Gastrocnemius medialis (tissue), 4 donors: ENCODE measurements around the gene PIP4K2A. TPM values are rescaled to one million over a fixed set of nuclear protein-coding genes. Genes with fewer than 3 reads are reported as not detected.

Experiments used
- ATAC-seq, 2 donors: fragments of 150-250 bp; one replicate each; pipeline ENCODE4 v1.9.1; 2016
- DNase-seq, 2 donors: peaks; one replicate each; pipeline ENCODE4 v3.0.0-alpha.2; 2019
- H3K27ac ChIP-seq, 4 donors: fragments of 200-600 bp; sonication (generic); 1 replicate in 1 of 4; 2 replicates in 3 of 4; pipeline ENCODE4 v1.5.1; 2016 to 2018; ENCODE audit warnings: mild to moderate bottlenecking in 2 of 4, moderate library complexity in 1 of 4
- H3K27me3 ChIP-seq, 3 donors: fragments of 200-600 bp; sonication (generic) in 2 of 3; 1 replicate in 1 of 3; 2 replicates in 2 of 3; pipeline versions ENCODE4 v1.5.1 to v1.6.0; 2016 to 2019; ENCODE audit warnings: mild to moderate bottlenecking in 1 of 3, moderate library complexity in 1 of 3
- H3K36me3 ChIP-seq, 2 donors: fragments of 200-600 bp; sonication (generic) in 1 of 2; one replicate each; pipeline ENCODE4 v1.5.1; 2017 to 2018
- H3K4me1 ChIP-seq, 2 donors: fragments of 200-600 bp; sonication (generic) in 1 of 2; one replicate each; pipeline ENCODE4 v1.5.1; 2016 to 2017; ENCODE audit warnings: mild to moderate bottlenecking in 2 of 2
- H3K4me3 ChIP-seq, 4 donors: fragments of 200-600 bp; sonication (generic) in 3 of 4; 1 replicate in 1 of 4; 2 replicates in 3 of 4; pipeline ENCODE4 v1.5.1; 2016 to 2019; ENCODE audit warnings: mild to moderate bottlenecking in 2 of 4
- H3K9me3 ChIP-seq, 3 donors: fragments of 200-600 bp; sonication (generic) in 2 of 3; 1 replicate in 1 of 3; 2 replicates in 2 of 3; pipeline ENCODE4 v1.5.1; 2016 to 2019
- POLR2A ChIP-seq, 2 donors: fragments of 450-650 bp; IDR thresholded peaks; one replicate each; pipeline ENCODE4 v1.6.1; 2017; ENCODE audit warnings: antibody characterized with exemption in 2 of 2, mild to moderate bottlenecking in 2 of 2, moderate library complexity in 2 of 2
- in situ Hi-C, 4 donors: fragments of 200-750 bp; cut with MboI; loops; one replicate each; pipeline versions ENCODE4 v1.15.0 to v1.8.0; 2017; ENCODE audit warnings: low sequenced_read_pairs in 4 of 4
- intact Hi-C: fragments of 100-400 bp; cut with DNase I; formaldehyde crosslinking; loops from one replicate; pipeline ENCODE4 v1.15.1; 2023; ENCODE audit warnings: low total_unique reads
- total RNA-seq, 4 donors: library from RNA; depleted of rRNA; stranded (reverse); fragments of >200 nt; gene quantifications; one replicate each; pipeline versions ENCODE4 v1.1.0 to v1.2.3, GENCODE V29; 2016
- TF ChIP-seq, protein P1 (sequence below), 5 experiments: fragments of 450-650 bp in 3 of 5; fragments of 200-600 bp in 2 of 5; sonication (generic) in 2 of 5; IDR thresholded peaks in 4 of 5; conservative IDR thresholded peaks in 1 of 5; 1 replicate in 4 of 5; 2 replicates in 1 of 5; pipeline ENCODE4 v1.5.1; 2016 to 2019; ENCODE audit warnings: antibody characterized with exemption in 5 of 5, mild to moderate bottlenecking in 3 of 5, moderate library complexity in 3 of 5

Gene PIP4K2A
- total RNA-seq, 4 donors from 2014 or later, result 3.9 to 7.5 (median 4.7) TPM

DNA sequence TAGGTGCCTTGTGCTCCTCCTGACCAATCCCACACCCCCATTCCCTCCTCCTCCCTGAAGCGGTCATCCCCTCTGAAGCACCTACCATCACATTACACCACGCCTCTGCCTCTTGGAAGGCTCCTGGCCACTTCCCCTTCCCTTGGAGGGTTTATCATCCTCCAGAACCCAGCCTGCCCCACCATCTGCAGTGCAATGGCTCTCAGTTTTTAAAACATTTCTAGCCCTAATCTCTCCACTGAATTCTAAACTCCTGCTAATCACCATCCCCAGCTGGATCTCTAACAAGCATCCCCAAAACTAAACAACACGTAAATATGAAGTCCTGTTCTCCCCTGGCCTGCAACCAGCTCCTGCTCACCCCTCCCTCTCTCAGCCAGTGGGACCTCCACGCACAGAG, 70.6 kb downstream of the PIP4K2A start:
- Histone ChIP-seq H3K27me3 (no peaks in the 10 kb centered on the region), H3K27ac (no peak overlapping the region), H3K4me1 (peaks cover 3 to 6% of the 10 kb centered on the region in 2 donors), H3K4me3 (no peak overlapping the region), H3K9me3 (no peaks in the 10 kb centered on the region), H3K36me3 (no peaks in the 10 kb centered on the region)
- ATAC-seq (no peak), DNase-seq (no peak)
- in situ Hi-C loops, result no loop called here
- intact Hi-C loops, result no loop called here
- TF ChIP-seq POLR2A (IDR thresholded peaks at IDR 0.05), result no peak
- TF ChIP-seq, protein P1, sequence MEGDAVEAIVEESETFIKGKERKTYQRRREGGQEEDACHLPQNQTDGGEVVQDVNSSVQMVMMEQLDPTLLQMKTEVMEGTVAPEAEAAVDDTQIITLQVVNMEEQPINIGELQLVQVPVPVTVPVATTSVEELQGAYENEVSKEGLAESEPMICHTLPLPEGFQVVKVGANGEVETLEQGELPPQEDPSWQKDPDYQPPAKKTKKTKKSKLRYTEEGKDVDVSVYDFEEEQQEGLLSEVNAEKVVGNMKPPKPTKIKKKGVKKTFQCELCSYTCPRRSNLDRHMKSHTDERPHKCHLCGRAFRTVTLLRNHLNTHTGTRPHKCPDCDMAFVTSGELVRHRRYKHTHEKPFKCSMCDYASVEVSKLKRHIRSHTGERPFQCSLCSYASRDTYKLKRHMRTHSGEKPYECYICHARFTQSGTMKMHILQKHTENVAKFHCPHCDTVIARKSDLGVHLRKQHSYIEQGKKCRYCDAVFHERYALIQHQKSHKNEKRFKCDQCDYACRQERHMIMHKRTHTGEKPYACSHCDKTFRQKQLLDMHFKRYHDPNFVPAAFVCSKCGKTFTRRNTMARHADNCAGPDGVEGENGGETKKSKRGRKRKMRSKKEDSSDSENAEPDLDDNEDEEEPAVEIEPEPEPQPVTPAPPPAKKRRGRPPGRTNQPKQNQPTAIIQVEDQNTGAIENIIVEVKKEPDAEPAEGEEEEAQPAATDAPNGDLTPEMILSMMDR (IDR thresholded peaks at IDR 0.05 in 4 of 5, conservative IDR thresholded peaks at IDR 0.05 in 1 of 5), result no peak

DNA sequence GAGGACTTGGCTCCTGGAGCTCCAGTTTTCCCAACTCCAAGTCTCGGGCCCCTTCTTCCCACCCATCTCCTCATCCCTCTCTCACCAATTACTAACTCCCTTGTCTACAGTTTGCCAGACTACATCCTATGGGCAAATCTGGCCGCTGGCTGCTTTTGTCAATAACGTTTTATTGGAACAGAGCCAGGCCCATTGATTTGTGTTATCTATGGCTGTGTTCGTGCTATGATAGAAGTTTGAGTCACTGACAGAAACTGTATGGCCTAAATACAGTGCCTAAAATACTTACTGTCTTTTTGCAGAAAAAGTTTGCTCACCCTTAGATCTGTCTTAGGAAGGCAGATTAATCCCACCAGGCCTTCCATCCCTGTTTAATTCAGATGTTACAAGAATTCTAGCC, 71.3 kb downstream of the PIP4K2A start:
- intact Hi-C loops (no loop called here), in situ Hi-C loops (no loop called here)
- DNase-seq (no peak), ATAC-seq (no peak)
- H3K9me3 ChIP-seq, result no peaks in the 10 kb centered on the region
- no peak overlapping the region for H3K4me3 ChIP-seq
- no peak overlapping the region for H3K27ac ChIP-seq
- no peaks in the 10 kb centered on the region for H3K27me3 ChIP-seq
- peaks cover 3 to 6% of the 10 kb centered on the region in 2 donors for H3K4me1 ChIP-seq
- TF ChIP-seq, protein P1 (IDR thresholded peaks at IDR 0.05 in 4 of 5, conservative IDR thresholded peaks at IDR 0.05 in 1 of 5), result no peak
- TF ChIP-seq POLR2A (IDR thresholded peaks at IDR 0.05), result no peak
- H3K36me3 ChIP-seq, result no peaks in the 10 kb centered on the region

DNA sequence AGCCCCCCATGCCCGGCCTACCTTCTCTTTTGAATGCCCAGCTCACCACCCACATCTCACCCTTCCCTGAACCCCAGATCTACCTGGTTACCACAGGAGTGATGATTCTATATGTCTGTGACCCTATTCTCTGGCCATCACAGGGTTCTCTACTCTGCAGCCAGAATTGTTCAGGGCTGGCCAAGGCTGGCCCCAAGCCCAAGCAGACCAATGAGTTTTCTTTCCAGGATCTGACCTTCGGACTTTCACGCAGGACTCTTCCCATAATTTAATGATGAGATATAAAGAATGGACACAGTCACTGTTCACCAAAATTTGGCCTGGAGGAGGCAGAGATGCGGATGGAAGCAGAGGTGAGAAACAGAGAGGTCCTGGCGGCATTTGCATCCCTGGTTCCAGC, 72.6 kb downstream of the PIP4K2A start:
- no peaks in the 10 kb centered on the region for H3K9me3 ChIP-seq
- no peak for ATAC-seq
- intact Hi-C loops, result no loop called here

DNA sequence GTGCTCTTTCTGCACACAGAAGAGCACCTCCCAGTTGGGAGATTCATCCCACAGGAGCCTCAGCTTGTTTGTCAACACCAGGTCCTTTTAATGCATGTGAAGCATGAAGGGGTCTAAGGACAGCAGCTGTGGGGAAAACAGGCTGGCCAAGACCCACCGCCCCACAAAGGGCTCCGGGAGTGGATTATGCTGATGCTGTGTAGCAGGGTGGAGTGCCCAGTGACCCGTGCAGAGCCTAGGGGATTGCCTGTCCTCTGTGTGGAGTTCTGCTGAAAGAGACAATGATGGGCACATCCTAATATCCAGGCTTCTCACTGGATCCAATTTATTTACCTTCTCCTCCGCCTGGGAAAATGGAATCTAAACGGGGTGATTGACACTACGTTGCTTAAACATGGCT, 74.0 kb downstream of the PIP4K2A start:
- DNase-seq (no peak), ATAC-seq (no peak)
- intact Hi-C loops, result no loop called here
- Histone ChIP-seq H3K4me3 (no peak overlapping the region), H3K9me3 (no peaks in the 10 kb centered on the region), H3K27ac (no peak overlapping the region), H3K4me1 (no peaks in the 10 kb centered on the region), H3K36me3 (no peaks in the 10 kb centered on the region), H3K27me3 (no peaks in the 10 kb centered on the region)
- TF ChIP-seq POLR2A (IDR thresholded peaks at IDR 0.05), result no peak
- TF ChIP-seq, protein P1 (IDR thresholded peaks at IDR 0.05 in 4 of 5, conservative IDR thresholded peaks at IDR 0.05 in 1 of 5), result no peak
- in situ Hi-C loops, result no loop called here

More for the DNA sequence above, 72.6 kb downstream of the PIP4K2A start:
- H3K36me3 ChIP-seq, result no peaks in the 10 kb centered on the region
- in situ Hi-C loops, result no loop called here
- TF ChIP-seq POLR2A (IDR thresholded peaks at IDR 0.05), result no peak
- TF ChIP-seq, protein P1 (IDR thresholded peaks at IDR 0.05 in 4 of 5, conservative IDR thresholded peaks at IDR 0.05 in 1 of 5), result no peak
- H3K4me1 ChIP-seq, result no peaks in the 10 kb centered on the region
- no peak overlapping the region for H3K4me3 ChIP-seq
- no peak for DNase-seq
- H3K27ac ChIP-seq, result no peak overlapping the region
- H3K27me3 ChIP-seq, result no peaks in the 10 kb centered on the region

DNA sequence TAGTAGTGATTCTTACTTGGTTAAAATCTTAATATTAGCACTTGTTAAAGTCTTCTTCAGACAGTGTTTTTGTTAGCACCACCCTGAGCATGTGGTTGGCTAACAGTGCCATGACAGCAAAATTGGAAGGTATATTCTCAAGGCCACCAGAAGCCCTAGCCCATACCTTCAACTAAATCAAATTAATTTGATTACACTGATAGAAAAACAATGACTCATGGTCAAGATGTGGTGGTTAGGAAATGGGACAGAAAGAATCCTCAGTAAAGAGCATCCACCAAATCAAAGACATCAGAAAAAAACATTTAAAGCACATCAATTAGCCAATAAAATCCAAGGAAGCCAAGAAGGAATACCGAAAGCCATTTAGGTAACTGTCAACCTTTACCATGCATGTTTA, 75.5 kb downstream of the PIP4K2A start:
- in situ Hi-C loops, result no loop called here
- DNase-seq (no peak), ATAC-seq (no peak)
- Histone ChIP-seq H3K27me3 (no peaks in the 10 kb centered on the region), H3K27ac (no peak overlapping the region), H3K9me3 (no peaks in the 10 kb centered on the region), H3K4me3 (no peak overlapping the region), H3K4me1 (no peaks in the 10 kb centered on the region), H3K36me3 (no peaks in the 10 kb centered on the region)
- TF ChIP-seq POLR2A (IDR thresholded peaks at IDR 0.05), result no peak
- TF ChIP-seq, protein P1 (IDR thresholded peaks at IDR 0.05 in 4 of 5, conservative IDR thresholded peaks at IDR 0.05 in 1 of 5), result no peak
- intact Hi-C loops, result no loop called here
